Fibroblast of villous mesenchyme (primary cell): ENCODE results near the gene KRT39. TPM values are rescaled to one million over a fixed set of nuclear protein-coding genes. Genes with fewer than 3 reads are reported as not detected.
A peak's percentile ranks its signal among the peaks of the same experiment; 100 is the strongest.

ENCODE experiments used
- DNase-seq: peaks from one replicate; pipeline ENCODE4 v3.0.0-alpha.2; 2010; ENCODE audit warnings: low read depth
- H3K4me3 ChIP-seq: 2 replicates; pipeline ENCODE4 v1.5.1; 2011; ENCODE audit warnings: low read depth, mild to moderate bottlenecking, low read length
- total RNA-seq: library from RNA; depleted of rRNA; stranded (reverse); fragments of >200 nt; gene quantifications from 2 replicates; pipeline ENCODE4 v1.2.3, GENCODE V29; 2012
- TF ChIP-seq, protein P1 (sequence below): IDR thresholded peaks from 2 replicates; pipeline ENCODE4 v1.5.1; 2012; ENCODE audit warnings: low read depth, mild to moderate bottlenecking, low read length; ENCODE audit not compliant: insufficient read depth

Gene KRT39
- total RNA-seq: not detected in 2 replicates

GRCh38 chr17:40966848-40967247 lies at the start of gene KRT39:
Gene KRT39, minus strand, starts transcription at chr17:40966948. Its CDS starts 92 bp downstream, at chr17:40966856.
- TF ChIP-seq, protein P1, sequence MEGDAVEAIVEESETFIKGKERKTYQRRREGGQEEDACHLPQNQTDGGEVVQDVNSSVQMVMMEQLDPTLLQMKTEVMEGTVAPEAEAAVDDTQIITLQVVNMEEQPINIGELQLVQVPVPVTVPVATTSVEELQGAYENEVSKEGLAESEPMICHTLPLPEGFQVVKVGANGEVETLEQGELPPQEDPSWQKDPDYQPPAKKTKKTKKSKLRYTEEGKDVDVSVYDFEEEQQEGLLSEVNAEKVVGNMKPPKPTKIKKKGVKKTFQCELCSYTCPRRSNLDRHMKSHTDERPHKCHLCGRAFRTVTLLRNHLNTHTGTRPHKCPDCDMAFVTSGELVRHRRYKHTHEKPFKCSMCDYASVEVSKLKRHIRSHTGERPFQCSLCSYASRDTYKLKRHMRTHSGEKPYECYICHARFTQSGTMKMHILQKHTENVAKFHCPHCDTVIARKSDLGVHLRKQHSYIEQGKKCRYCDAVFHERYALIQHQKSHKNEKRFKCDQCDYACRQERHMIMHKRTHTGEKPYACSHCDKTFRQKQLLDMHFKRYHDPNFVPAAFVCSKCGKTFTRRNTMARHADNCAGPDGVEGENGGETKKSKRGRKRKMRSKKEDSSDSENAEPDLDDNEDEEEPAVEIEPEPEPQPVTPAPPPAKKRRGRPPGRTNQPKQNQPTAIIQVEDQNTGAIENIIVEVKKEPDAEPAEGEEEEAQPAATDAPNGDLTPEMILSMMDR: no peak

GRCh38 chr17:41015454-41015853 lies 48.7 kb upstream of the KRT39 start:
- DNase-seq: no peak
- TF ChIP-seq, protein P1: no peak
- H3K4me3 ChIP-seq: no peak overlapping the region

More at GRCh38 chr17:40966848-40967247, at the start of gene KRT39:
- no peak for DNase-seq
- no peak within 1 kb of the TSS for H3K4me3 ChIP-seq

DNA sequence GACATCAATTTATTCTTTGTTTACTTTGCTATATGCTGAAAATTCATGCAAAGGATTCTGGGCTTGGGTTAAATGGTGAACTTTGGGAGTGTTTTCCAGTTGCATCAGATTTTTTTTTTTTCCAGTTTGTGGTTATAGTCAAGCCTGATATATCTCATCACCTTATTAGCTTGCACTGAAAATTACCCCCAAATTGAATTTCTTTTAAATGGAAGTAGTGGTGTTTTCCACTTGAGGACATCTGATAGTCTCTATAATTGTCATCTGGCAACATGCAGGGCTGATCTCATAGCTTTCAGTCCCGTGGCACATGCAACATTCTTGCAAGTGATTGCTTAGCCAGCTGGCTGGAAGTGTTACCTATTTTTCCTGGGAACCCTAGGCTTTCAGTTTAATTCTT lies 46.9 kb upstream of the KRT39 start:
- TF ChIP-seq, protein P1: no peak
- no peak overlapping the region for H3K4me3 ChIP-seq
- DNase-seq: peak; percentile 42

DNA sequence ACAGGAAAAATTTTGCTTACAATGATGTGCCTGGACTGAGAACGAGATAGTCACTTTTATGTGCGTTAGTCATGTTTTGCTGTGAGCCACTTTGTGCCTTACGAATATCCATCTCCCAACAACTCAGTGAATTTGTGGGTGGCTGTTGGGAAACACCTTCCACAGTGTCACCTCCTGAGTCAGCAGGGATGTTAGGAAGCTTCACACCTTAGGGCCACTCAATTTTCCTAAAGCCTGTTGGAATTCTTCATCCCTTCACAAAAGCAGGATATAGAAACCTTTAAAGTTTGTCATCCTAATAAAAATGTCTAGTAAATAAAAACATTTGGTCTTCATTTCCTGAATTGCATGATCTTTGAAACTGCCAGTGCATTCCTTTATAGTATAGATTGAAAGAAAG lies 46.4 kb upstream of the KRT39 start:
- no peak overlapping the region for H3K4me3 ChIP-seq
- DNase-seq: peak; percentile 75
- TF ChIP-seq, protein P1: no peak

DNA sequence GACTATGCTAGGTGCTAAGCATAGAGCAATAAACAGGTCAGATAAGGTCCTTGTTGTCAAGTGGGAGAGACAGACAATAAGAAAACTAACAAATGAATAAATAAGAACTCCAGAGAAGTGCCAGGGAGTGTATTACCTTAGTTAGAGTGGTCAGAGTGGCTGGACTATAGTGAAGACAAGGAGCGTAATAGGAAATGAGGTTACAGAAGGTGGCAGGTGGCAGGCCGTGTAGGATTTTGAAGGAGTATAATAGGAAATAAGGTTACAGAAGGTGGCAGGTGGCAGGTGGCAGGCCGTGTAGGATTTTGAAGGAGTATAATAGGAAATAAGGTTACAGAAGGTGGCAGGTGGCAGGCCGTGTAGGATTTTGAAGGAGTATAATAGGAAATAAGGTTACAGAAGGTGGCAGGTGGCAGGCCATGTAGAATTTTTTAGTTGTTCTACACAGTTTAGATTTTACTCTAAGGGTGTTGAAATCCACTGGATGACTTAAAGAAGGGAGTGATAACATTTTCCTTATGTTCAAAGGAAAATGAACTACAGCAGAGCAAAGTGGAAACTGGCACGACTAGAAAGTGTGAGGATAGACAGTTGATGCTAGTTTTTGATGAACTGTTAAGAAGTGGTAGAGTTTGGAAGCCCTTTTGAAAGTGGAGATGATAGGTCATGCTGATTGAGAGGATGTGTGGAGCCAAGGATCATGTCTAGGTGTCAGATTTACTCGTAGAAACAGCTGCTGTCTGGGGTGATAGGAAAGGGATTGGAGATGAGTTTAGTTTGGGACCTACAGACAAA lies 45.8 kb upstream of the KRT39 start:
- TF ChIP-seq, protein P1: no peak
- no peak for DNase-seq
- no peak overlapping the region for H3K4me3 ChIP-seq

- peak; percentile 20 for DNase-seq
- no peak overlapping the region for H3K4me3 ChIP-seq
- TF ChIP-seq, protein P1: no peak
Observed at GRCh38 chr17:41010441-41010840, 43.7 kb upstream of the KRT39 start.
